ENCODE measurements around the gene STRIP2.

The STRIP2 gene

DNA sequence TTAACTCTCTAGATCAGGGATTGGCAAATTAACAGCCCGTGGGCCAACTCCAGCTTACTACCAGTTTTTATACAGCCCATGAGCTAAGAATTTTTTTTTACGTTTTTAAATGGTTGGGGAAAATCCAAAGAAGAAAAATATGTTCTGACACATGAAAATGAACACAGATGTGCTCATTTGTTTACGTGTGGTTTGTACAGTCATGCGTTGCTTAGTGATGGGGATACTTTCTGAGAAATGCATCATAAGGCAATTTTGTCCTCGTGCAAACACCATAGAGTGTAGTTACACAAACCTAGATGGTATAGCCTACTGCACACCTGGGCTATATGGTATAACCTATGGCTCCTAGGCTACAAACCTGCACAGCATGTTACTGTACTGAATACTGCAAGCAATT, 59.8 kb downstream of the STRIP2 start:
- peak; percentile 74 for DNase-seq (ENCODE audit: low read depth)

DNA sequence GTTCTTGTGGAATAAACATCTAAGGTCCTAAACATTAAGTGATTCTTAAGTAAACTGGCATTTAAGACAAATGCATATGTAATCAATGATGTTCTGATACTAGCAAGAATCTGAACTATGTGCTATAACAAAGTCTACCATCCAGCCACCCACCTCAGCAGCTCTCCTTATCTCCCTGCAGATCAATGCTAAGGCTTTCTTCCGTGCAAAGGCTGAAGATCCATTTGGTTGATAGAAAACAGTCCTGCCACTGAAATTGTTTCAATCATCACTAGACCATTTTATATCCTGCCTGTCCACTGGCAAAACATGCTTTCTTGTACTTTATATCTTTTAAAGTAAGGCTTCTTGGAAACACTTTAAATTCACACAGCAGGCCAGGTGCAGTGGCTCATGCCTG, 61.8 kb downstream of the STRIP2 start:
- DNase-seq (ENCODE audit: low read depth): no peak

DNA sequence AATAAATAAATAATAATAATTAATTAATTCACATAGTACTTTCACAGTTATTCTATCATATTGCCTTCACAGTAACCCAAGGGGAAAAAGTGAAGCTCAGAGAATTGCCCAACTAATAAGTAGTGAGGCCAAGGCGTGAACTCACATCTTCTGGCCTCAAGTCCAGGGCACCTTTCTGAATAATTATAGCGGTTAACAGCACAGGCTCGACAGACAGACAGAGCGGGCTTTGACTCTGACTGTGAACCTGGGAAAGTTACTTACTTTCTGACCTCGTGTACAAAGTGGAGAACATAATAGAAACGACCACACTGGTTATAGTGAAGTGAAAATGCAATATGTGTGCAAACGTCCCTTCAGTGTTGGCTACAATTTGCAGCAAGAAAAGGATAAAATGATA, 62.4 kb downstream of the STRIP2 start:
- DNase-seq (ENCODE audit: low read depth): no peak

DNA sequence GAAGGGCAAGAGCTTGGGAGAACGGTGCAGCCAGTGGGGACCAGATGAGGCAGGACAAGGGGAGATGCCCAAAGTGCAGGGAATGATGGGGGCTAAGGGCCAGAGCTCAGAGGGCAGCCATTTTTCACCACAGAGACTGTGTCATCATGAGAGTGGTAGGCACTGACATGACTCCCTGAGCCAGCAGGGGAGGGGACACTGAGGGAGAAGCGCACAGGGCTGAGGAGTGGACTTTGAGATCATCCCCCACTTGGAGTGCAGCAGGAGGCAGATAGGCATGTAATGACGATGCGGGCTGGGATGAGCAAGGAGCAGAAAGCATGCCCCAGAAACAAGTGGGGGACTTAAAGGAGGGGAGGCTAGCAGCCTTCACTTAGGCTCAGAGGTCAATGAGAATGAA, 62.9 kb downstream of the STRIP2 start:
- no peak for DNase-seq (ENCODE audit: low read depth)

DNA sequence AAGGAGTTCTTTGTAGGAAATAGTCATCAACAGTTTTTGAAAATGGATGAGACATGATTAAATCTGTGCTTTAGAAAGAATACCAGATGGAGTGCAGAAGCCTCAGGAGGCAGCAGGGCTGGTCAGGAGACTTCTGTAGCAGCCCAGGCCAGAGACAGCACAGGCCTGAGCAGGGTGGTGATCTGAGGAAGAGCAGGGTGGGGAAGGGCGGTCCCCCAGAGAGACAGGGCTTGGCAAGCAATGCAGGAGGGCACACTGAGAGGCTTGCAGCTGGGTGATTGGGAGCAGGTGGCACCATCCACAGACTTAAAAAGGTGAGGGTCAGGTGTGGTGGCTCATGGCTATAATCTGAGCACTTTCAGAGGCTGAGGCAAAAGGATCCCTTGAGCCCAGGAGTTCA, 63.8 kb downstream of the STRIP2 start:
- DNase-seq (ENCODE audit: low read depth): no peak

DNA sequence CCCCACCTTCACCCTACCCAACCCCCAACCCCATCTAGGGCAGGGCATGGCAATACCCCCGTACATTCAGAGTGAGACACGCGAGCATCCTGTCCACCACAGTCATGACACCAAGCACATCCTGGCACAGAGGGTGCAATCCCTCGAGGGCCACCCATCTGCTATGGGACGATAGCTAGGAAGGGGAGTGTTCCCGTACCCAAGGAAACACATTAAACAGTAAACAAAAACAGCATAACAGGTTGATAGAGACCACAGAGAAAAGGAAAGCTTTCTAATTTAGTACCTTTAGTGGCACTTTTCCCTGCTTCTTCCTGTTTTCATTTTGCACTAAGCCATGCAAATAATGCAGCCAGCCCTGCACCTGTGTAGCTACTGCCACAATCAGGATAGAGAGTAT, 65.8 kb downstream of the STRIP2 start:
- no peak for DNase-seq (ENCODE audit: low read depth)

DNA sequence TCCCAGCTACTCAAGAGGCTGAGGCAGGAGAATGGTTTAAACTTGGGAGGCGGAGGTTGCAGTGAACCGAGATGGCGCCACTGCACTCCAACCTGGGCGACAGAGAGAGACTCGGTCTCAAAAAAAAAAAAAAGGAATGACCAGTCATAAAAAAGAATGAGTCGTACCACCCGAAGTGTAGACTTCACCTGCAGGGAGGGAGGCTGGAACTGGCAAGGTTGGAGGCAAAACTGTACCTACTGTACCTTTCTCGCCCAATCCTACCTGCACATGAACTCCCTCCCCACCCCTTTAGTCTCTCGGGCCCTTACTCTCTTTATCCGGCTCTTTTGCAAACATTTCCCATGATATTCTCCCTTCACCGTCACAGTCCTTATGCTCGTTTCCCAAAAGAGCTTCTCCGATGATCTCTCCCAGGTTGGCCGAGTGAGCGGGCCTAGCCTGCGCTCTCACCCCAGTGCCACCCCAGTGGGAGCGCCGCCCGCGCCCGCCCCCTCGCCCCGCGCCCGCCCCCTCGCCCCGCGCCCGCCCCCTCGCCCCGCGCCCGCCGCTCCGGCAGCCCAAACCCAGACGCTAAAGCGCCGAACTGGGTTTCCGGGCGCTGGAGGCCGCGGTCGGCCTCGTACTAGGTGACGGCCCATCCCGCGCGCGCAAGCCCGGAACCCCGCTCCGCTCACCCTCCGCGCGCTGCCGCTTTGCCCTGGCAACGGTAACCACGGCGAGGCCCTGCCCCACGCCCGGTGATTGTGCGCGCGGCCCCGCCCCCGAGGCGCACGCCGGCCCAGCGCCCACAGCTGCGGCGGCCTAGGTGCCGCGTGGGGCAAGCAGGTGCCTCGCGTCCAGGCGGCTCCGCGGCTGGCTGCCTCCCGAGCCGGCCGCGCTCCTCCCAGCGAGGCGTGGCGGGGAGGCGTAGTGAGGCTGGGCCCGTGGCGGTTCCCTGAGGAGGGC, 67.8 kb downstream of the STRIP2 start, which contains the start of gene SMKR1:
Gene SMKR1 (plus strand): TSS at position 772 of the 948 bp plus-strand sequence. CDS start 294 bp downstream, outside the sequence.
- DNase-seq (ENCODE audit: low read depth): peak; percentile 17

DNA sequence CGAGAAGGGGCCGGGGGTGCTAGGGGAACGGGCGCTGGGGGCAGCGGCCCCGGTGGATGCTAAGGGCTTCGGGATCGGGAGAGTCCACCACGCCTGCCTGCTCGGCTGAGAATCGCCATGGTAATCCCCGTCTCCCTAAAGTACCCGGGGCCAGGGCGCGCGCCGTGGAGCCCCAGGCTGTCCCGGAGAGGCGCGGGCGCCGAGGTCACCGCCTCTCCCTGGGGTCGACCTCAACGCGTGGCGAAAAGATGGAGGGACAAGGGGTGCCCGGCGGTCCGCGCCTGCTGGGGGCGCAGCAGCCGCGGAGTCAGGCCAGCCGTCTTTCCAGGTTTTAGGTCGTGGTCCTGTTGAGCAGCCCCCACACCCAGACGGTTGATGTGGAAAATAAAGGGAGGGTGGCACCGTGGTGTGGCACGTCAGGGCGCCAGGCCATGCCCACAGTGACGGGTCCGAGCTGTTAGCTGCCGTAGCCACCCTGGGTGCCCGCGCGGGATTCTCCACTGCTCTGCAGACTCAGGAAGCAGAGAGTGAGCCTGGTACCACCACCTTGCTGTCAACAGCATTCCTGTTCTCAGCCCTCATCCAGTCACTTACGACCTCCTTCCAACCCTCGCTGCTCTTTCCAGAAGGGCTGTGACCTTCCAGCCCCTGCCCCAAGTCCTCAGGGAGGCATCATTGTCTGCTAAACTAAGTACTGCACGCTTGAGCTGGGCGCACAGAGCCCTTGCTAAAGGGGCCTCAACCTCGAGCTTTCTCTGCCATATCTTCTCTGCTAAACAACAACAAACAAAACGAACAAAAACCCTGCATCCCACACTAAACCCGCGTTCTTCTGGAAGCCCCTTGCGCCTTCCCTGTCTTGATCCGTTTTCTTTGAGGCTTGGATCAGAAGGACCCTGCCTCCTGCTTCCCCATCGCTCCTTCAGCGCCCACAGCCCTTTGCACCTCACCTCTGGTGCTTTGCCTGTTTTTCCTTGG, 68.8 kb downstream of the STRIP2 start:
- no peak for DNase-seq (ENCODE audit: low read depth)

DNA sequence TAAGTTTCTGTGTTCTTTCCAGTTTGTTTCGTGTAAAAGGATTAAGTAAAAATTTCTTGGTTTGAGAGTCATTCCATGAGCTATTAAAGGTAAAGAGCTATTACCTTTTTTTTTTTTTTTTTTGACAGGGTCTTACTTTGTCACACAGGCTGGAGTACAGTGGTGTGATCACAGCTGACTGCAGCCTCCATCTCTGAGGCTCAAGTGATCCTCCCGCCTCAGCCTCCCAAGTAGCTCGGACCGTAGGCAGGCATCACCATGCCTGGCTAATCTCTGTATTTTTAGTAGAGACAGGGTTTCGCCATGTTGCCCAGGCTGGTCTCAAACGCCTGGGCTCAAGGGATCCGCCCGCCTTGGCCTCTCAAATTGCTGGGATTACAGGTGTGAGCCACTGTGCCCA, 69.5 kb downstream of the STRIP2 start:
- DNase-seq (ENCODE audit: low read depth): no peak

DNA sequence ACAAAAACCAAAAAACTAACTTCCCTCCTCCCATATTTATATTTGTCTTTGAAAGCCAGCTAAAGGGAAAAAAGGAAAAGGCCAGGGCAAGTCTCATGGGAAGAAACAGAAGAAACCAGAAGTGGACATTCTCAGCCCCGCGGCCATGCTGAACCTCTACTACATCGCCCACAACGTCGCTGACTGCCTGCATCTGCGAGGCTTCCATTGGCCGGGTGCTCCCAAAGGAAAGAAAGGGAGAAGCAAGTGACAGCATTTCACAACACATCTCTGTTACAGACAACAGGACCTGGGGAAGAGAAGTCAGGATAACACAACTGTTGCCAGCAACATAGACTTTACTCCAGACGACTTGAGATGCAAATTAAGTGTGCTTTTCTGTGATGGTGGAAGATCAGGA, 78.0 kb downstream of the STRIP2 start:
- no peak for DNase-seq (ENCODE audit: low read depth)

DNA sequence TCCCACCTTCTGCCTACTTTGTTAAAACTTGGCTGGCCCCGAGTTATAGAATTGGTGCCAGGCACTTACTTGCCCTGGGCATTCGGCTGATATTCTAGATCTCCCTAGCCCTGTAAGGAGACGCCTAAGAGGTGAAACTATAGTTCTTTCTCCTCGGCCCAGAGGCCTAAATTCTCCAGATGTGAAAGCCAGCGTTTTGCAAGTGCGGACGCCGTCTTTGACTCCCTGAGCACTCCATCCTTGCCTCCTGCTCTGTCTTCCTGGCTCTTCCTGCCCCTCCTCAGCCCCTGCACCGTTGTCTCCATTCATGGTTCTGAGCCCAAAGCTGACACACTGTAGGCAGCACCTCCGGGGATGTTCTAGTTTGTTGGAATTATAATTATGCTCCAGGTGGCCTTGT, 79.3 kb downstream of the STRIP2 start:
- DNase-seq (ENCODE audit: low read depth): no peak

DNA sequence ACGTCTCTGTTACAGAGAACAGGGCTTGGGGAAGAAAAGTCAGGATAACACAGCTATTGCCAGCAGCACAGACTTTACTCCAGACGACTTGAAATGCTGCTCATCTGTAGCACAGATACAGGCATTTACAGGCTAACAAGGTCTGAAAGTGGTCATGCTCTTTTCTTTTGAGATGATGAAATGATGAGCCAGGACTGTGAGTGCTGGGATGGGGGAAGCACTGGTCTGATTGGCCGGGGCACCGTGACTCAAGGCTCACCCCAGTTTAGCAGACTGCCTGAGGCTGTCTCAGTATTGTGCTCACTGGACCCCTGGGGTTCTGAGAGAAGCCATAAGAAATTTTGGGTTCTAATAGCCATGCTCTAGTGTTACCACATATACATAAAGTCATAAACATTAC, 80.5 kb downstream of the STRIP2 start:
- peak; percentile 21 for DNase-seq (ENCODE audit: low read depth)

DNA sequence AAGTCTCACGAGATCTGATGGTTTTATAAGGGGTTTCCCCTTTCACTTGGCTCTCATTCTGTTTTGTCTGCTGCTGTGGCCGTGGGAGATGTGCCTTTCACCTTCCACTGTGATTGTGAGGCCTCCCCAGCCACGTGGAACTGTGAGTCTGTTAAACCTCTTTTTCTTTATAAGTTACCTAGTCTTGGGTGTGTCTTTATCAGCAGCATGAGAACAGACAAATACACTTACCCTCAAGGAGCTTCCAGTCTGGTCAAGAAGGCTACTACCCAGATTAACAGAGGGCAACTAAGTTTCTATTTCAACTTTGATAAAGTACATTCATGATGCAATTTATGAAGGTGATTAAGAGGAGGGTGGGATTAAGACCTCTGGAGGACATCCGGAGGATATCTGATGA, 81.1 kb downstream of the STRIP2 start:
- no peak for DNase-seq (ENCODE audit: low read depth)

DNA sequence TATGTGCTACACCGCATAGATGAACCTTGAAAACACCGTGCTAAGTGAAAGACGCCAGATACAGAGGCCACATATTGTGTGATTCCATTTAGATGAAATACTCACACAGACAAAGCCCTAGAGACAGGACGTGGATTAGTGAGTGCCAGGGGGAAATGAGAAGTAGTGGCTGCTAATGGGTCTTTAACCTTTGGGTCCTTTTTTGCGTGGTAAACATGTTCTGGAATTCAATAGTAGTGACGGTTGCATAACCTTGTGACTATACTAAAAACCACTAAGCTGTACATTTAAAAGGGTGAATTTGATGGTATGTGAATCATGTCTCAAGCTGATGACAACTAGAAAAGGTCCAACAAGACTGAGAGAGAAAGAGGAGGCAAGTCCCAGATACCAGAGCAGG, 83.7 kb downstream of the STRIP2 start:
- no peak for DNase-seq (ENCODE audit: low read depth)

DNA sequence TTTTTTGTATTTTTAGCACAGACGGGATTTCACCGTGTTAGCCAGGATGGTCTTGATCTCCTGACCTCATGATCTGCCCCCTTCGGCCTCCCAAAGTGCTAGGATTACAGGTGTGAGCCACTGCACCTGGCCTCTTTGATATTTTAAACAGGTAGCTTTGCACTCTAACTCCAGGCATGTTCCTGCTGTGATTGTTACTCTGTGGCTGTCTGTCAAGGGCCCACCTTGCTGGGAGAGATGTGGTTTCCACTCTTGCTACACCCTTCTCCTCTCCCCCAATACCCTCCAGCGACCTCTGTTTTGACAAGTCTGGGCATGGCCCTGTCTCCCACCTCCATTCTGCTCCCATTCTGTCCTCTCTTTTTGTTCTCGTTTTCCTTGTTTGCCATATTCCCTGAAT, 85.2 kb downstream of the STRIP2 start:
- DNase-seq (ENCODE audit: low read depth): no peak

DNA sequence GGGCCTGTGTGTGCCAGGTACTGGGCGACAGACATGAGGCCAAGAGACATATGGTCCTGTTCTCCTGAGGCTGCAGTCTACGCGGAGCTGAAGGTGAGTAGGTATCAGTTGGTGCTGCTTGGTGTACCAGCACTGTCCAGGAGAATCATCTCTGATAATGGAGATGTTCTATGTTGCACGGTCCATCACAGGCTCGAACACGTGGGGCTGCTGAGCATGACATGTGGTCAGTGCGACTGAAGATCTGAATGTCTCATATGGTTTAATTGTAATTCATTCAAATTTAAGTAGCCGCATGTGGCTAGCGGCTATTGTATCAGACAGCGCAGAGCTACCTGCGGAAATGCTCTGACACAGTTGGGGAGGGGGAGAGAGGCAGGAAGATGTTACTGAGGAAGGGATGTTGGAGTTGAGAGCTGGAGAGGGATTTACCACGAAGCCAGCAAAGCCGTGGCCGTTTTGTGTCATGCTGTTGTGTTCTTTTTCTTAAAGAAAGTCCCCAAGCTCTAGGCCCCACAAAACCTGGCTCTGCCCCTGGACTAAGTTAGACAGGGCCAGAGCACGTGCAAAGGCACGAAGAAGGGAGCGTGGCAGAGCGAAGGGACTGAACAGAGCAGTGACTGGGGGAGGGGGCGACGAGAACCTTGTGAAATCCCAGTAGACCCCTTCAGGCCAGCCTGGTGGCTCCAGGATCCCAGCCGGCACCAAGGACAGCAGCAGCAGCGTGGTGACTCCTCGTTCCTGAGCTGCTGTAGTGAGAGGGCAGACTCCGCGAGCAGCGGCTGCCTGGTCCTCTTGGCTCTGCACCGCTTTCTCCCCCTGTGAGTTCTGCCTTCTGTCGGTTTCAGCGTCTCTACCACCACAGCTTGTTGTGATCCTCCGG, 88.1 kb downstream of the STRIP2 start:
- no peak for DNase-seq (ENCODE audit: low read depth)

DNA sequence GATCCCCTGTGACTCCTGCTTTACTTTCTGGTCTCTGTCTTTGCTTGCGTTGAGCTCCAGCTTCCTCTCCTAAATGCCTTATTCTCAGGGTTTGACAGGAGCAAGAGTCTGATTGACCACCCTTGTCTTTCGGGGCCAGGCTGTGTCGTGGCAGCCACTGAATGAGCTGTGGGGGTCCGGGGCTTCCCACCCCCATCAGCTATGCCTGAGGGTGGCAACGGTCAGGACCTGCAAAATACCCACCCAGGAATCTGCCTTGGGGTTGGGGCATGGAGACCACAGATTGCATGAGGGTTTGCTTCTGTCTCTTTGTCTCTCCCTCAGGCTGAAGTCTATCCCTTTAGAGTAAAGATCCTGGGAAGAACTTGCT, 88.7 kb downstream of the STRIP2 start:
- no peak for DNase-seq (ENCODE audit: low read depth)

DNA sequence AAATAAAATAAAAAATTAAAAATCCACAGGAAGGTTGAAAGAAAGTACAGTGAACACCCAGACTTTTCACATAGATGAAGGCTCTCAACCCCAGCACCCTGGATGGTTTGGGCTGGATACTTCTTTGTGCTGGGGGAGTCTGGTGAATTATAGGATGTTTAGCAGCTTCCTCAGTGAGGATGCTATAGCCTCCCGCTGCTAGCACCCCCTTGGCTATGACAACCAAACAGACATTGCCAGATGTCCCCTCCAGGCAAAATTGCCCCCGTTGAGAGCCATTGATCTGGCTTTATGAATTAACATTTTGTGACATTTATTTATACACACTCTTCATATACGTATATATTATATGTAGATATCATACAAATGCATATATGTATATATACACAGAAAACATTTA, 89.7 kb downstream of the STRIP2 start:
- no peak for DNase-seq (ENCODE audit: low read depth)

DNA sequence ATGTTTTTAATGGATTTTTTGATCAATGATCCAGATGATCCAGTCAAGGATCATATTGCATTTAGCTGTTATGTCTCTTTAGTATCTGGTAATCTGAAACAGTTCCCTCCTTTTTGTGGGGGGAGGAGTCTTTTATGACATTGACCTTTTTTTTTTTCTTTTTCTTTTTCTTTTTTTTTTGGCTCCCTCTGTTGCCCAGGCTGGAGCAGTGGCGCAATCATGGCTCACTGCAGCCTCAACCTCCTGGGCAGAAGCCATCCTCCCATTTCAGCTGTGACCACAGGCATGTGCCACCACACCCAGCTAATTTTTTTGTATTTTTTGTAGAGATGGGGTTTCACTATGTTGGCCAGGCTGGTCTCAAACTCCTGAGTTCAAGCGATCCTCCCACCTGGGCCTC, 90.2 kb downstream of the STRIP2 start:
- peak; percentile 76 for DNase-seq (ENCODE audit: low read depth)

DNA sequence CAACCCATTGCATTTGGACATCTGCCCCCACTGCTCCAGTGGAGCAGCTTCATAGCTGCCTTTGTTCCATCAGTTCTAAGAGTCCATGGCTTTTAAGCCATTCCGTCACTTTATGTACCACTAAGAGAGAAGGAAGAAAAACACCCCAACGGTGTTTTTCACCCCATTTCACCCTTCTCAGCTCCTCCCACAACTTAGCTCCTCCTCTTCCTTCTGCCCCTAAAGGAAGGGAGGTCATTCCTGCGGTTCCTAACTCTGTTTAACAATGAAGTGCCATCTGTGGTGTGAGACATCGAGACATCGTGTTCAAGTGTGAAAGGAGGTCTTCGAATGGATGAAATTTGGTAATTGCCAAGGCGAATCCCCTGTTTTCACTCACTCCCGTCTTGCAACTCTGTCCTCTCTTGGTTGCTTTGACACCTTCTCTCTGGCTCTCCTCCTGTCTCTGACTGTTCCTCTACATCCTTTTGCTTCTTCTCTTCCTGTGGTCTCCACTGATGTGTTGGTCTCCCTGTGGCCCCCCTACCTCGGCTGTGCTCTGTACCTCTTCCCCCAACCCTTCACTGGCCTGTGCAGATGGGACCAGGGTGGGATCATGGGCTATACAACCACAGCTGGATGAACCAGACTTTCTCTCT, 91.1 kb downstream of the STRIP2 start:
- DNase-seq (ENCODE audit: low read depth): no peak

DNA sequence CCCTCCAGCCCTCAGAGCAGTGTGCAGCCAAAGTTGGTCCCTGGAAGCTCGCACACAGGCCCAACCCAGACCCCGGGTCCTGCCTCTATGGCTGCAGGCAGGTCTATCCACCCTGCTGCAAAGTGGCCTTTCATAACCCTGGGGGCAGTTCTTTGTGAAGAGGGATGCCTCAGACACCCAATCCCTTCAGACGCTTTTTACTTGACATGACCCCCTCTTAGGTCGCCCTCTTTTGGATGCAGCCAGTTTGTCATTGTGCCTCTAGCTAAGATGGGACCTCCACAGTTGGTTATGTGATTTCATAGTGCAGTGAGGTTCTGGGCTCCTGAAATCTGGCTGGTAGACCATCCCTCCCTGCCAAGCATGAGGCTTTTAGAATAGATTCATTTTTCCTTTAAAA, 95.4 kb downstream of the STRIP2 start:
- no peak for DNase-seq (ENCODE audit: low read depth)
